ENCODE results near the gene NOL8.

Gene NOL8

GRCh38 chr9:92308893-92309292 lies 16.3 kb downstream of the NOL8 start:
- H3K36me3 ChIP-seq (ENCODE audit: control insufficient read depth in 2 of 2, insufficient read depth in 1 of 2, low read length in 2 of 2): peaks cover 45 to 92% of the 10 kb centered on the region in 2 experiments
- no peak overlapping the region for H3K4me3 ChIP-seq (ENCODE audit: low read depth, low read length)
- no peaks in the 10 kb centered on the region for H3K9me3 ChIP-seq (ENCODE audit: control insufficient read depth, insufficient read depth, low read depth, low read length)
- ChIA-PET POLR2A (interaction anchor here (1.0 kb wide), 1 partner anchor 16 kb away, joined by 4 read pairs; the partner anchor contains the start of gene NOL8), CTCF (interaction anchor here (0.8 to 1.6 kb wide), 3 partner anchors 17 to 326 kb away, joined by 3 to 6 read pairs (median 3); partner anchors contain the start of gene CENPP)
- no peak overlapping the region for H3K27ac ChIP-seq (ENCODE audit: extremely low read depth, low read depth, low read length)
- no peaks in the 10 kb centered on the region for H3K4me1 ChIP-seq (ENCODE audit: control insufficient read depth, insufficient read depth, low read length)
- TF ChIP-seq ZFP37 (tag by site-specific recombination; IDR thresholded peaks at IDR 0.05): no peak
- no peak for TF ChIP-seq GLIS1 (tag by site-specific recombination; IDR thresholded peaks at IDR 0.05)

GRCh38 chr9:92300936-92301335 lies 24.2 kb downstream of the NOL8 start:
- Histone ChIP-seq H3K36me3 (ENCODE audit: control insufficient read depth in 2 of 2, insufficient read depth in 1 of 2, low read length in 2 of 2) (peaks cover 43 to 90% of the 10 kb centered on the region in 2 experiments), H3K27ac (ENCODE audit: extremely low read depth, low read depth, low read length) (no peak overlapping the region), H3K4me3 (ENCODE audit: low read depth, low read length) (no peak overlapping the region), H3K4me1 (ENCODE audit: control insufficient read depth, insufficient read depth, low read length) (no peaks in the 10 kb centered on the region), H3K9me3 (ENCODE audit: control insufficient read depth, insufficient read depth, low read depth, low read length) (no peaks in the 10 kb centered on the region)
- POLR2A ChIA-PET: no interaction called here
- CTCF ChIA-PET: interaction anchor here (1.6 kb wide), 1 partner anchor 23 kb away, joined by 3 read pairs; no protein-coding TSS in a partner anchor
- no peak for TF ChIP-seq ZNF184 (tag by site-specific recombination; IDR thresholded peaks at IDR 0.05)
- no peak for TF ChIP-seq ZBTB17 (tag by site-specific recombination; IDR thresholded peaks at IDR 0.05)
- TF ChIP-seq PRDM4 (tag by site-specific recombination; IDR thresholded peaks at IDR 0.05): no peak
- TF ChIP-seq TRIM28 (IDR thresholded peaks at IDR 0.05; ENCODE audit: borderline replicate concordance, low read length): no peak
- no peak for TF ChIP-seq INSM2 (tag by site-specific recombination; IDR thresholded peaks at IDR 0.05)
- no peak for TF ChIP-seq PBX3 (CRISPR knock-in tag; IDR thresholded peaks at IDR 0.05)
- no peak for TF ChIP-seq WT1 (tag by site-specific recombination; IDR thresholded peaks at IDR 0.05)
- TF ChIP-seq ZNF548 (tag by site-specific recombination; IDR thresholded peaks at IDR 0.05): no peak
- TF ChIP-seq ZNF747 (tag by site-specific recombination; IDR thresholded peaks at IDR 0.05): no peak
- TF ChIP-seq ZBTB20 (tag by site-specific recombination; IDR thresholded peaks at IDR 0.05): no peak
- TF ChIP-seq TCF7L2 (IDR thresholded peaks at IDR 0.05; ENCODE audit: borderline replicate concordance, low read depth, low read length): no peak

- ChIA-PET POLR2A (interaction anchor here (1.0 kb wide), 1 partner anchor 17 kb away, joined by 3 read pairs; no protein-coding TSS in a partner anchor), CTCF (interaction anchor here (0.6 to 1.6 kb wide), 2 partner anchors 140 to 158 kb away, joined by 4 to 7 read pairs; no protein-coding TSS in a partner anchor)
- H3K36me3 ChIP-seq (ENCODE audit: control insufficient read depth in 2 of 2, insufficient read depth in 1 of 2, low read length in 2 of 2): peaks cover 32 to 72% of the 10 kb centered on the region in 2 experiments
- TF ChIP-seq TCF7L2 (IDR thresholded peaks at IDR 0.05; ENCODE audit: borderline replicate concordance, low read depth, low read length) (no peak), REPIN1 (tag by site-specific recombination; IDR thresholded peaks at IDR 0.05; ENCODE audit: low read depth) (no peak)
- H3K9me3 ChIP-seq (ENCODE audit: control insufficient read depth, insufficient read depth, low read depth, low read length): no peaks in the 10 kb centered on the region
- no peak overlapping the region for H3K27ac ChIP-seq (ENCODE audit: extremely low read depth, low read depth, low read length)
- H3K4me1 ChIP-seq (ENCODE audit: control insufficient read depth, insufficient read depth, low read length): no peaks in the 10 kb centered on the region; the same call in 1 of the 2 replicates
- H3K4me3 ChIP-seq (ENCODE audit: low read depth, low read length): no peak overlapping the region
These were observed 26.0 kb downstream of the NOL8 start for GRCh38 chr9:92299116-92299515.

All from HEK293 (cell line).